Measurements from ENCODE around the gene REX1BD. TPM values are rescaled to one million over a fixed set of nuclear protein-coding genes. Genes with fewer than 3 reads are reported as not detected.

REX1BD gene
- total and polyA plus RNA-seq, 2 donors from 2014 or later, result 56.9 to 104 TPM

GRCh38 chr19:18606281-18607225 lies 18.0 kb downstream of the REX1BD start, which contains the start of gene CRLF1:
CRLF1 (minus strand) TSS chr19:18606799; CDS start chr19:18606656, 143 bp downstream.
- H3K27ac ChIP-seq (ENCODE audit: low read depth in 2 of 2, low read length in 2 of 2), result no peak within 1 kb of the TSS
- no peaks in the 10 kb centered on the region for H3K36me3 ChIP-seq (ENCODE audit: control insufficient read depth in 2 of 3, insufficient read depth in 3 of 3, low read length in 3 of 3)
- no peak for TF ChIP-seq CTCF (IDR thresholded peaks at IDR 0.05; ENCODE audit: borderline replicate concordance, extremely low read depth, insufficient read depth)
- no peak for DNase-seq
- peaks cover 0 to 6% (median 0%) of the 10 kb centered on the region in 3 donors for H3K4me1 ChIP-seq (ENCODE audit: control insufficient read depth in 2 of 3, insufficient read depth in 2 of 3, low read depth in 1 of 3, low read length in 3 of 3)
- H3K9ac ChIP-seq (ENCODE audit: low read length in 3 of 3), result no peak within 1 kb of the TSS
- H3K9me3 ChIP-seq (ENCODE audit: control insufficient read depth in 2 of 3, insufficient read depth in 1 of 3, low read length in 3 of 3), result no peaks in the 10 kb centered on the region
- peaks cover 33% of the 10 kb centered on the region for H3K27me3 ChIP-seq (ENCODE audit: control insufficient read depth, insufficient read depth, low read length)
- no peak within 1 kb of the TSS for H3K4me3 ChIP-seq (ENCODE audit: low read length in 3 of 3)
- FAIRE-seq, result no peak
- intact Hi-C loops (cut with DNase I), result no loop called here

GRCh38 chr19:18607226-18608101 lies 18.9 kb downstream of the REX1BD start:
- Histone ChIP-seq H3K4me3 (ENCODE audit: low read length in 3 of 3) (no peak overlapping the region), H3K9ac (ENCODE audit: low read length in 3 of 3) (no peak overlapping the region), H3K27me3 (ENCODE audit: control insufficient read depth, insufficient read depth, low read length) (peaks cover 40% of the 10 kb centered on the region), H3K27ac (ENCODE audit: low read depth in 2 of 2, low read length in 2 of 2) (no peak overlapping the region), H3K36me3 (ENCODE audit: control insufficient read depth in 2 of 3, insufficient read depth in 3 of 3, low read length in 3 of 3) (no peaks in the 10 kb centered on the region), H3K9me3 (ENCODE audit: control insufficient read depth in 2 of 3, insufficient read depth in 1 of 3, low read length in 3 of 3) (no peaks in the 10 kb centered on the region), H3K4me1 (ENCODE audit: control insufficient read depth in 2 of 3, insufficient read depth in 2 of 3, low read depth in 1 of 3, low read length in 3 of 3) (peaks cover 0 to 9% (median 0%) of the 10 kb centered on the region in 3 donors)
- FAIRE-seq, result no peak
- no peak for DNase-seq
- no peak for TF ChIP-seq CTCF (IDR thresholded peaks at IDR 0.05; ENCODE audit: borderline replicate concordance, extremely low read depth, insufficient read depth)
- intact Hi-C loops (cut with DNase I), result no loop called here

GRCh38 chr19:18608102-18608804 lies 19.7 kb downstream of the REX1BD start:
- no peaks in the 10 kb centered on the region for H3K9me3 ChIP-seq (ENCODE audit: control insufficient read depth in 2 of 3, insufficient read depth in 1 of 3, low read length in 3 of 3)
- H3K4me1 ChIP-seq (ENCODE audit: control insufficient read depth in 2 of 3, insufficient read depth in 2 of 3, low read depth in 1 of 3, low read length in 3 of 3), result peaks cover 0 to 11% (median 0%) of the 10 kb centered on the region in 3 donors
- no peaks in the 10 kb centered on the region for H3K36me3 ChIP-seq (ENCODE audit: control insufficient read depth in 2 of 3, insufficient read depth in 3 of 3, low read length in 3 of 3)
- no peak overlapping the region for H3K4me3 ChIP-seq (ENCODE audit: low read length in 3 of 3)
- no peak for TF ChIP-seq CTCF (IDR thresholded peaks at IDR 0.05; ENCODE audit: borderline replicate concordance, extremely low read depth, insufficient read depth)
- DNase-seq (no peak), FAIRE-seq (no peak)
- no peak overlapping the region for H3K9ac ChIP-seq (ENCODE audit: low read length in 3 of 3)
- peaks cover 38% of the 10 kb centered on the region for H3K27me3 ChIP-seq (ENCODE audit: control insufficient read depth, insufficient read depth, low read length)
- intact Hi-C loops (cut with DNase I), result no loop called here
- H3K27ac ChIP-seq (ENCODE audit: low read depth in 2 of 2, low read length in 2 of 2), result no peak overlapping the region
